Activated CD8-positive, alpha-beta memory T cell treated with anti-CD3 and anti-CD28 coated beads, Interleukin-2, amount 10 ng/mL, durations not matched to agents 7 days and 5 days (primary cell): ENCODE measurements around the gene COG3. TPM values are rescaled to one million over a fixed set of nuclear protein-coding genes. Genes with fewer than 3 reads are reported as not detected.

Source experiments
- ATAC-seq: fragments of 150-1000 bp; cut with Tn5 transposase; one replicate; pipeline ENCODE4 v1.10.0; 2021; ENCODE audit warnings: moderate library complexity
- CTCF ChIA-PET: fragments of 350-600 bp; sonication (Branson Sonifier 250); formaldehyde crosslinking; loops from one replicate; lab custom pipeline; 2021; ENCODE audit warnings: antibody characterized with exemption; lab: Charles Lee
- DNase-seq: peaks from one replicate; pipeline ENCODE4 v3.0.0-alpha.2; 2020
- H3K27ac Mint-ChIP-seq: one replicate; pipeline ENCODE4 v1.8.0; 2021; ENCODE audit warnings: mild to moderate bottlenecking, mixed read lengths
- H3K27me3 Mint-ChIP-seq: one replicate; pipeline ENCODE4 v1.8.0; 2021; ENCODE audit warnings: mixed read lengths
- H3K36me3 Mint-ChIP-seq: one replicate; pipeline ENCODE4 v1.8.0; 2021; ENCODE audit warnings: mild to moderate bottlenecking, mixed read lengths
- H3K4me1 Mint-ChIP-seq: one replicate; pipeline ENCODE4 v1.8.0; 2021; ENCODE audit warnings: mixed read lengths
- H3K4me3 Mint-ChIP-seq: one replicate; pipeline ENCODE4 v1.8.0; 2021; ENCODE audit warnings: mild to moderate bottlenecking, moderate library complexity, mixed read lengths
- H3K9me3 Mint-ChIP-seq: one replicate; pipeline ENCODE4 v1.8.0; 2022; ENCODE audit warnings: low read depth, mixed read lengths
- total RNA-seq, 2 experiments: library from RNA; stranded (reverse); gene quantifications; one replicate each; pipeline ENCODE4 v1.2.3, GENCODE V29; 2021

Gene COG3
- total RNA-seq, 2 experiments from 2014 or later = 20.7 to 25.1 TPM

DNA sequence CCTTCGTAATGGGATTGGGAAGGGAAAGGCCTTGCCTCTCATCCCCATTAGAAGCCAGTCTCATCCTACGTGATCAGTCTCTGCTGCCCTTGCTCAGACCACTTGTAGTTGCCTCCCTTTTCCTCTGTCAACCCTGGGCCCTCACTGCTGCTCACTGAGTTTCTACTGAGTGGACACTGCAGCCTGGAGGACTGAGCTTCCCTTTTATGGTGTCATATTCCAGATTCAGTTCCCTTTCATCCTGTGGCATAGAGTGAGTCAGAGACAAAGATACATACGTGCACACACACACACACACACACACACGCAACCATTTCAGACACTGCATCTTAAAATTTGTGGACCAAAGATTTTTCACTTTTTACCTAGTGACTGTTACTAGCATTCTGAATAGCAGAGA is 56.6 kb downstream of the COG3 start:
- H3K4me3 Mint-ChIP-seq = no peak overlapping the region
- ATAC-seq (no peak), DNase-seq (no peak)
- CTCF ChIA-PET = no interaction called here
- H3K9me3 Mint-ChIP-seq = no peaks in the 10 kb centered on the region
- H3K27ac Mint-ChIP-seq = no peak overlapping the region
- H3K27me3 Mint-ChIP-seq = no peaks in the 10 kb centered on the region
- H3K4me1 Mint-ChIP-seq = peaks cover 32% of the 10 kb centered on the region
- H3K36me3 Mint-ChIP-seq = peaks cover 58% of the 10 kb centered on the region

DNA sequence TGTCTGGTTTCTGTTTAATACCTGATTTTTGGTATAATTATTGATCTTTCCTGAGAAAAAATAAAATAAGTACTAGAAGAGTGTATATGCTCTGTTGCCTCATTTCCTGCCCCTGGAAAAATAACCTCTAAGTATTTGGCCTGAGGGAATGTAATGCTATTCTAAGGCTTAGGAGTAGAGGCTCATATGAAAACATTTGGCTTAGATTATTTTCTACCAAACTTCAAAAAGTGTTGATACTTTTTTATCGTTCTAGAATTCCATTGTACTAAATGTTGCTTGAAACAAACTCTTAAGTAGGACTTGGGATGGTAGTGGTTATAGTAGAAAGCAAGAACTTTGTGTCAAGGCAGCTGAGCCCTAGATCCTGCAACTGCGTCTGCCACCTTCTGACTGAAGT is 57.8 kb downstream of the COG3 start:
- no peak overlapping the region for H3K27ac Mint-ChIP-seq
- DNase-seq = no peak
- peaks cover 54% of the 10 kb centered on the region for H3K36me3 Mint-ChIP-seq
- no peak for ATAC-seq
- no peaks in the 10 kb centered on the region for H3K27me3 Mint-ChIP-seq
- H3K9me3 Mint-ChIP-seq = no peaks in the 10 kb centered on the region
- CTCF ChIA-PET = no interaction called here
- H3K4me3 Mint-ChIP-seq = no peak overlapping the region
- H3K4me1 Mint-ChIP-seq = peaks cover 22% of the 10 kb centered on the region

DNA sequence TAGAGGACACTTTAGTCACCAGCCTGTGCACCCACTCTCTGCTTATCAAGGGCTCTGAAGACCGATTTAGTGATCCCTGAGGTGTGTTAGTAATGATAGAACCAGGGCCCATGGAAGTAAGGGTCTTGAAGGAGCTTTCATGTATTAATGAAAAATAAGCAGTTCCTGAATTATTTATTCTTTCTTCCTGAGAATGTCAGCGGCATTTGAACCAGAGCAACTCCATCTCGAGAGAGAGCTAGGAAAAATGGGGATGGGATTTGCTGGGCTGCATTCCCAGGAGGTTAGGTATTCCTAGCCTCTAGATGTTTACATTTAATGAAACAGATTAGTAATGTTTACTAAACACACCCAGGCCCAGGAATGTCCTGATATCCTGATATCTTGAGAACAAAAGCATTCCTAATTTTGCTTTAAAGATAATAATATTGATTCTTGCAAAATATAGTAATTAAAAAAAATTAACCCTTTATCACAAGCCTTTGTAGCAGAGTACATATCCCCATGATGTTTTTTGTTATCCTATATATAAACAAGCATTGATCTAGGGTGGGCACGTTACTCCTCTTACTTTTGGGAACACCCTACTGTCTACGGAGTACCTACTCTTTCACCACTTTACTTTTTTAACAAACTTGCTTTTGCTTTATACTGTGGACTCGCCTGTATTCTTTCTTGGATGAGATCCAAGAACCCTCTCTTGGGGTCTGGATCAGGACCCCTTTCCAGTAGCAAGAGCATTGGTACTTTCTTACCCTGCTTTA is 63.1 kb downstream of the COG3 start:
- Mint-ChIP-seq H3K27me3 (no peaks in the 10 kb centered on the region), H3K4me1 (no peaks in the 10 kb centered on the region), H3K36me3 (peaks cover 38% of the 10 kb centered on the region), H3K4me3 (no peak overlapping the region), H3K27ac (no peak overlapping the region), H3K9me3 (no peaks in the 10 kb centered on the region)
- ATAC-seq (no peak), DNase-seq (no peak)
- CTCF ChIA-PET = no interaction called here

DNA sequence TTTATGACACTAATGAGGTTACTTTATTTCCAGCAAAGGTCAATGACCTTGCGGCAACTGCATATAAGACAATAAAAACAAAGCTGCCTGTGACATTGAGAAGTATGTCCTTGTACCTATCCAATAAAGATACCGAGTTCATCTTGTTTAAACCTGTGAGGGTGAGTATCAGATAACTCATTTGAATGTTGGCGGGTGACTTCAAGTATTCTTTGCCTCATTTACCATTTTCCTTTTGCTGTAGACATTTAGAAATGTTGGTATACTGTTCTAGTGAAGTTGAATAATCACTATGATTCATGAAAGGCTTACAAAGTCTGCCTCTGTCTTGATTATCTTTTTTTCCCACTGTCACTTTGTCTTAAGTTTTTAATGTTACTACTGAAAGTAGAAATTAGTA is 65.0 kb downstream of the COG3 start:
- CTCF ChIA-PET = no interaction called here
- ATAC-seq = no peak
- Mint-ChIP-seq H3K27ac (no peak overlapping the region), H3K27me3 (no peaks in the 10 kb centered on the region), H3K4me3 (no peak overlapping the region), H3K36me3 (peaks cover 39% of the 10 kb centered on the region), H3K9me3 (no peaks in the 10 kb centered on the region), H3K4me1 (no peaks in the 10 kb centered on the region)
- no peak for DNase-seq

DNA sequence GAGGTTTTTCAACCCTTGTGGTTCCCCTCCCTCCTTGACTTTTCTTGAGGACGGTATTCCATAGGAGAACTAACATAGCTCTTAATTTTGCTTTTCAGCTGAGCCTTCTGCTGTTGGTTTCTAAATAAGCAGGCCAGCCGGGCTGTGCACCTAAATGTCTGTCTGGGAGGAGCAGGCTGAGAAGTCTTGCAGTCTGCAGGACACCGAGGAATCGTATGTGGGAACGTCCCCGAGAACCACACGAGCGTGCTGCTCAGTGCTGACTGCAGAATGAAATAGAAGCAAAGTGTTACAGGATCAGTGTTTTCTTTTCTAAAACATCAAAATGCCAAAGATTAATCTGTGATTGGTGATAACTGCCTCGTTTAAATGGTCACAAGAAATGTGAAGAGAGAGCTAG is 69.9 kb downstream of the COG3 start:
- Mint-ChIP-seq H3K27me3 (no peaks in the 10 kb centered on the region), H3K36me3 (peaks cover 26% of the 10 kb centered on the region), H3K4me3 (no peak overlapping the region), H3K4me1 (peaks cover 20% of the 10 kb centered on the region), H3K9me3 (no peaks in the 10 kb centered on the region), H3K27ac (no peak overlapping the region)
- no peak for ATAC-seq
- no peak for DNase-seq
- CTCF ChIA-PET = no interaction called here

DNA sequence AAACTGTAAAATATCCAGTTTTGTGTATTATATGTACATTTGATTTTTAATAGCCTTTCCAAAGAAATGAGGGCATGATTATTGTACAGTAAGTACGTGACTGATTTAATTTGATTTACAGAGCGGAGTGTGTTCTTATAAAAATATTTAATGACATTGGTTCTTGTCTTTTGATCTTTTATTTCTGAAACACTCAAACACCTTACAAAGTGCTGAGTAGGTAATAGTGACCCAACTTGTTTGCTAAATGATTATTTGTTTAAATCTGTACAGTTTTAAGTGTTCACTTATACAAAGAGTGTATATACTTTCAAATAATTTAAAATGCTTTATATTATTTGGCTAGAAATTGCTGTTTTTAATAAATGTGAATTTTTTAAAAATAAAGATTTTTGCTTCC is 71.5 kb downstream of the COG3 start:
- no peak overlapping the region for H3K27ac Mint-ChIP-seq
- ATAC-seq (no peak), DNase-seq (no peak)
- peaks cover 15% of the 10 kb centered on the region for H3K36me3 Mint-ChIP-seq
- H3K4me1 Mint-ChIP-seq = peaks cover 20% of the 10 kb centered on the region
- CTCF ChIA-PET = no interaction called here
- H3K9me3 Mint-ChIP-seq = no peaks in the 10 kb centered on the region
- H3K4me3 Mint-ChIP-seq = no peak overlapping the region
- H3K27me3 Mint-ChIP-seq = no peaks in the 10 kb centered on the region

DNA sequence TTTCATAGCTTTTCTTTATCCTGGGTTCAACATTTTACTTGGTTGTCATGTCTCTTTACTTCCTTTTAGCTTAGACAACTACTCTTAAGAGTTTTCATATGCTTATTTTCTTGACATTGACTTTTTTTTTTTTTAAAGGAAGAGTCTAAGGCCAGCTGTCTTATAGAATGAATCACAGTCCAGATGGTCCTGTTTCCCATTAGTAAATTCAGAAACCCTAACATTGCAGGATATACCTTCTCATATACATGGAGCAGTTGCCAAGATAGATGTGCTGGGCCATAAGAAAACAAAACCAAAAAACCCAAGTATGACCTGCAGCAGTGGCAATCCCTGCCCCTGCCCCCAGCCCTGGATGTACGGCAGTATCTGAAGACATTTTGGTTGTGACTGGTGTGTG is 72.8 kb downstream of the COG3 start:
- Mint-ChIP-seq H3K27me3 (no peaks in the 10 kb centered on the region), H3K4me1 (peaks cover 20% of the 10 kb centered on the region), H3K27ac (peak overlapping the region; percentile 67), H3K36me3 (peaks cover 12% of the 10 kb centered on the region), H3K9me3 (no peaks in the 10 kb centered on the region), H3K4me3 (no peak overlapping the region)
- CTCF ChIA-PET = no interaction called here
- ATAC-seq (no peak), DNase-seq (no peak)

DNA sequence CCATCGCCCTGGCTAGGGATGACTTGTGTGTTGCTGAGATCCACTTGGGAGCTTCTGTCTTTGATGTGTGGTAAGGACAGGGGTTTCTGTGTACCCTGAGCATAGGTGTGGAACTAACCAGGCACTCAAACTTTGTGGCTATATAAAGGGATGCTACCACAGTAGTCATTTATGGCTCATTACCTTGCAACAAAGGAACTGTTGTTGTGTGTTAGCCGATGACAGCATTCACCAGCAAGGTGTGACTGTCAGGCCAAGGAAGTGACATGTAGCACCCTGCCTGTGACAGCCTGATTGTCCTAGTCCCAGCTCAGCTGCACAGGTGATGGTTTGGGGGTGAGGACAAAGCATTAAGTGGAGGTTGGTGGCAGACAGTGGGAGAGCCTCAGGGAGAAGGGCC is 73.6 kb downstream of the COG3 start:
- ATAC-seq (peak; percentile 39), DNase-seq (no peak)
- H3K27me3 Mint-ChIP-seq = no peaks in the 10 kb centered on the region
- no peaks in the 10 kb centered on the region for H3K9me3 Mint-ChIP-seq
- H3K4me1 Mint-ChIP-seq = peaks cover 20% of the 10 kb centered on the region
- peaks cover 7% of the 10 kb centered on the region for H3K36me3 Mint-ChIP-seq
- H3K27ac Mint-ChIP-seq = no peak overlapping the region
- CTCF ChIA-PET = interaction anchor here (0.6 kb wide), 1 partner anchor 309 kb away, joined by 3 read pairs; no protein-coding TSS in a partner anchor
- H3K4me3 Mint-ChIP-seq = no peak overlapping the region

DNA sequence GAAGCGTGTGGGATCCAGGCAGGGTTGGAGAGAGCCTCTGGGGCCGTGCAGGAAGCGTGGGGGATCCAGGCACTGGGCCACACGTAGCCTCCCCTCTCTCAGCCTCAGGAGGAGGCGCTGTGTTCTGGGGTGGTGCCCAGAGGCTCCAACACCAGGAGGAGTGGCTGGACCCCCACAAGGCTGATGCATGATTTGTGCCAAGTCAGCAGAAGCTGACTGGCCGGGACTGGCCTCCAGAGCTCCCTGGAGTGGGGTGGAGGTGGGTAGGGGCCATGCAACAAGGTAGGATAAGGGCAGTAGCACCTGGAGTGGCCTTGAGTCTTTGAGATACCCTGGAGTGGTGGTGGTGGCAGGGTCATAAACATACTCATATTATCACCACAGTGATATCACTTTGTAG is 75.5 kb downstream of the COG3 start:
- Mint-ChIP-seq H3K9me3 (no peaks in the 10 kb centered on the region), H3K4me3 (no peak overlapping the region), H3K36me3 (peaks cover 3% of the 10 kb centered on the region), H3K27ac (no peak overlapping the region), H3K4me1 (peaks cover 20% of the 10 kb centered on the region), H3K27me3 (no peaks in the 10 kb centered on the region)
- DNase-seq (no peak), ATAC-seq (no peak)
- CTCF ChIA-PET = no interaction called here

DNA sequence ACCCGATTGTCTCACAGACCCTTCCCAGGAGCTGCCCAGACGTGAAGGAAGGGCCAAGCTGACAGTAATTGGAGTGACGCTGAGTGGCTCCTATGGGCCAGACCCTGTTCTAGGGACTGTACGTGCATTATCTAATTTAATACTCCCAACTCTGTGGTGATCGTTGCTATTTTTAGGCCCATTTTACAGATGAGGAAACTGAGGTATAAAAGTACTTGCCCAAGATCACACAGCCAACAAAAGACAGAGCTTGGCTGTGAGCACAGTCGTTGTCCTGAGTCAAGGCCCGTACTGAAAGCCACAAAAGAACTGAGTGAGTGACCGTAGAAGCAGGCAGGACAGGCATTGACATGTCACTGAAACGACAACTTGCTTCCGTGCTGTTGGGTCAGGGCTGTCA is 76.1 kb downstream of the COG3 start:
- H3K27ac Mint-ChIP-seq = no peak overlapping the region
- H3K27me3 Mint-ChIP-seq = no peaks in the 10 kb centered on the region
- peaks cover 3% of the 10 kb centered on the region for H3K36me3 Mint-ChIP-seq
- H3K9me3 Mint-ChIP-seq = no peaks in the 10 kb centered on the region
- DNase-seq = no peak
- H3K4me1 Mint-ChIP-seq = peaks cover 20% of the 10 kb centered on the region
- ATAC-seq = no peak
- no peak overlapping the region for H3K4me3 Mint-ChIP-seq
- CTCF ChIA-PET = no interaction called here

DNA sequence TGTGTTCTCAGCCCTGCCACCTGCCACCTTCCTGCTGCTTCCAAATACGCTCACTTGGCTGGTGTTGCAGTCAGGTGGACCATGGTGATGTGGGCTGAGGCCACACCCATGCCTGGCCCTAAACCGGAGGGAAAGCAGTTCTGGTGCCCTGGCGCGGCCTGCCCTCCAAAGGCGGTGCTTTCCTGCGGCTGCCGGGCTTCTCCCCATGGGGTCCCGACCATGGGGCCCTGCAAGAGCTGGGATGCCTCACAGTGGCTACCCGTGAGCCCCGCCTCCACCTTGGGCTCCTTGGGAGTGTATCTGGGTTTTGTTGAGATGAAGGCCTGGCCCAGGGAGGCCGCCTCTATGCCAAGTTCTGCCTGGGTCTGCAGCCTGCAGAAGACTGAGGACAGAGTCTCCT is 77.1 kb downstream of the COG3 start:
- H3K27ac Mint-ChIP-seq = no peak overlapping the region
- CTCF ChIA-PET = no interaction called here
- H3K36me3 Mint-ChIP-seq = peaks cover 2% of the 10 kb centered on the region
- no peaks in the 10 kb centered on the region for H3K9me3 Mint-ChIP-seq
- no peak for ATAC-seq
- no peaks in the 10 kb centered on the region for H3K27me3 Mint-ChIP-seq
- peaks cover 18% of the 10 kb centered on the region for H3K4me1 Mint-ChIP-seq
- H3K4me3 Mint-ChIP-seq = no peak overlapping the region
- DNase-seq = no peak

DNA sequence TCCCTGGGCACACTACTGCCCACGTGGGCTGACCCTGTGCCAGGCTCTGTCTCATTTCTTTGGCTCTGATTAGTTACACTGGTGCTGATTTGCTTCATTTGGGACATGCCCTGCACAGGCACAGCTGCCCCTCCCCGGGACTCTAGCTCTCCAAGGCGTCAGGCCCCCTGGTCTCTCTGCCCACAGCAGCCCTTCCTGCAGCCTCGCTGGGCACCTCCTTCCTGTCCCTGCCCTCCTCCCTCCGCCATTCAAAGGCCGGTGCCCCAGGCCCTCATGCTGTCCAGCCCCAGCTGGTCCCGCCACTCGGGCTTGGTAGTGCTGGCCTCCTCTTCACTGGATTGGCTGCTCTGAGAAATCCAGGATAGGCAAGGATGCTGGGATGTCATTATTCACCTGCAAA is 77.7 kb downstream of the COG3 start:
- no peak overlapping the region for H3K27ac Mint-ChIP-seq
- H3K4me3 Mint-ChIP-seq = no peak overlapping the region
- ATAC-seq (no peak), DNase-seq (no peak)
- no peaks in the 10 kb centered on the region for H3K36me3 Mint-ChIP-seq
- H3K27me3 Mint-ChIP-seq = peaks cover 2% of the 10 kb centered on the region
- CTCF ChIA-PET = no interaction called here
- peaks cover 12% of the 10 kb centered on the region for H3K4me1 Mint-ChIP-seq
- no peaks in the 10 kb centered on the region for H3K9me3 Mint-ChIP-seq

DNA sequence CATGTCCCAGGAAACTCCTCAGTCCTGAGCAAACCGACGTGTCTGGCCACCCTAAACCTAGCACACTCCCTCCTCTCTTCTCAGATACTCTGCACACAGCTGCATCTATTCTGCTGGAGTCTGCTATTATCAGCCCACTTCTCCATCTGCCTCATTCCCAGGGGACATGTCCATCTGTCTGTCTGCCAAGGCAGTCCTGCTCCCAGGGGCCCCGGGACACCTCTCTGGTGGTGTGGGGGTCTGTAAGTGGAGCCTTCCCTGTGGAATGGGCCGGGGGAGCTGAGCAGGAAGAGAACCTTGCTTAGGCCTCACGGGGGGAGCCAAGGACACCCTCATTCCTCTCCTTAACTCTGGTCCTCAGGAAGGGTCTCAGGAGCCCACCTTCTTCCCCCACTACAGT is 78.1 kb downstream of the COG3 start:
- Mint-ChIP-seq H3K4me3 (no peak overlapping the region), H3K4me1 (peaks cover 7% of the 10 kb centered on the region), H3K36me3 (no peaks in the 10 kb centered on the region), H3K27me3 (peaks cover 5% of the 10 kb centered on the region), H3K27ac (no peak overlapping the region), H3K9me3 (no peaks in the 10 kb centered on the region)
- DNase-seq (no peak), ATAC-seq (no peak)
- CTCF ChIA-PET = no interaction called here

DNA sequence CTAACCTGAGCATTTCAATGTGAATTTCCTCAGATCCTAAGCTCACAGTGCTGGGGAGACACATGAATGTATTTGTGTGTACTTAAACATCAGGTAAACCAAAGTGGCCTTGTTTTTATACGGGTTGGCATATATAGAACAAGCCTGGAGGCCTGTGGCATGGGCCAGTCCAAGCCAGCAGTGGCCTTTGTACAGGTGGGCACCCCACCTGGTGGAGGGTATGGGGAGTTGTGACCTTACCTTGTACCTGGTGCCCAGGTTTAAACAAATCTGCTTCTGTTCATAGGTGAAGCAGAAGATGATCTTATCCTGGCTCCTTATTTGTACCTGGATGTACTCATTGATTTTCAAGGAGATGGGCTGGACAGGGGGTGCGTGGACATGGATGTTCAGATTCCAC is 79.8 kb downstream of the COG3 start:
- no peak for DNase-seq
- Mint-ChIP-seq H3K4me1 (no peaks in the 10 kb centered on the region), H3K9me3 (no peaks in the 10 kb centered on the region), H3K27ac (no peak overlapping the region), H3K4me3 (no peak overlapping the region), H3K36me3 (no peaks in the 10 kb centered on the region), H3K27me3 (peaks cover 10% of the 10 kb centered on the region)
- CTCF ChIA-PET = interaction anchor here (1.5 kb wide), 1 partner anchor 174 kb away, joined by 3 read pairs; no protein-coding TSS in a partner anchor
- ATAC-seq = no peak
